ENCODE results near the gene MMP20.
A peak's percentile ranks its signal among the peaks of the same experiment; 100 is the strongest.
"Not testable (repeated sequence)": the region's sequence is repeated elsewhere in the genome, so short reads cannot be mapped to it uniquely, and the experiment has no call there.

MMP20 gene, protein sequence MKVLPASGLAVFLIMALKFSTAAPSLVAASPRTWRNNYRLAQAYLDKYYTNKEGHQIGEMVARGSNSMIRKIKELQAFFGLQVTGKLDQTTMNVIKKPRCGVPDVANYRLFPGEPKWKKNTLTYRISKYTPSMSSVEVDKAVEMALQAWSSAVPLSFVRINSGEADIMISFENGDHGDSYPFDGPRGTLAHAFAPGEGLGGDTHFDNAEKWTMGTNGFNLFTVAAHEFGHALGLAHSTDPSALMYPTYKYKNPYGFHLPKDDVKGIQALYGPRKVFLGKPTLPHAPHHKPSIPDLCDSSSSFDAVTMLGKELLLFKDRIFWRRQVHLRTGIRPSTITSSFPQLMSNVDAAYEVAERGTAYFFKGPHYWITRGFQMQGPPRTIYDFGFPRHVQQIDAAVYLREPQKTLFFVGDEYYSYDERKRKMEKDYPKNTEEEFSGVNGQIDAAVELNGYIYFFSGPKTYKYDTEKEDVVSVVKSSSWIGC

DNA sequence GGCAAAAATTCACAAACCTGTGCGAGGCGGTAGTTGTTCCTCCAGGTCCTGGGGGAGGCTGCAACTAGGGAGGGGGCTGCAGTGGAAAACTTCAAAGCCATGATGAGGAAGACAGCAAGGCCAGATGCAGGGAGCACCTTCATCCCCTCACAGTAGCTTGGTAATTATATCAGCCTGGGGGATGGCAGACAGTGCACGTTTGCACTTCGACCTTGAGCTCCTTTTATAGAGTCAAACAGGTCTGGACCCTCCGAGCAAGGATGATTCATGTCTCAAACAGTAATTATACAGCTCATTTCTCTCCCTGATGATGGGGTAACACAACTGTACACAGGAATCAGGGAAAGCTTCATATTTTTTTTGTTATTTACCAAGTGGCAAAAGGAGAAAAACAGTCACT, at the start of gene MMP20:
Gene MMP20 (minus strand): TSS at position 156 of the 400 bp plus-strand sequence. CDS start 13 bp downstream, at position 143.
- DNase-seq (ENCODE audit: low spot score), result no peak

DNA sequence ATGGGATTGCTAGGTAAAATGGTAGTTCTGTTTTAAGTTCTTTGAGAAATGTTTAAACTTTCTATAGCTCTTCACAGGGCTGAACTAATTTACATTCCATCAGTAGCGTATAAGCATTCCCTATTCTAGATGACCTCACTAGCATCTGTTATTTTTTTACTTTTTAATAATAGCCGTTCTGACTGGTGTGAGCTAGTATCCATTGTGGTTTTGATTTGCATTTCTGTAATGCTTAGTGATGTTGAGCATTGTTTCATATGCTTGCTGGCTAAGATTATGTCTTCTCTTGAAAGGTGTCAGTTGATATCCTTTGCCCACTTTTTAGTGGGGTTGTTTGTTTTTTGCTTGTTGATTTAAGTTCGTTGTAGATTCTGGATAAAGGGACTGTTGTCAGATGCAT, 44.5 kb upstream of the MMP20 start:
- DNase-seq (ENCODE audit: low spot score), result no peak

DNA sequence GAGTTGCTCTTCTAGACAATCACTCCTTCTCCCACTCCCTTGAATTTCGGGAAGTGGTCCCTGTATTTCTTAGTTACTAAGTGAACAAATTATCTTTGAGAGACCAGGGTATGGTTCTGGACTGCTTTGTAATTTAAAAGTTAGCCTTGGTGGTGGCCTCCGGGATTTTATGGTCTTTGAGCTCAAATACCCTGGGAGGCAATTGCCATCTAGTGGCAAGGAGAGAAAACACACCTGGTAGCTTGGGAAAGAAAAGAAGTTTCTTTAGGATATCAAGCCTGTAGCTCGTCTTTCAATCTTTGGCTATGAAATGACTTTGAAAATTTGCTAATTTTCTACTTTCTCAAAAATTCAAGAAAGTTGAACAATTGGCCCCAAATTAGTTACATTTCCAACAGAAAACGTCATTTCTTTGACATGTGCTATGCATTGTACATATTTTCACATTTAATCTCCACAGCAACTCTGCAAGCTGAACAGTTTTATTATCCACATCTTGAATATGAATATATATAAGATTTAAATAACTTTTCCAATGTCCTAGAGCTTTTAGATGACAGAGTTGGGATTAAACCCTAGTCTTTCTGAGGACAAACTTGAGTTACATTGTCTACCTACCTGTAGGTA, 41.3 kb upstream of the MMP20 start:
- peak; percentile 19 for DNase-seq (ENCODE audit: low spot score)

DNA sequence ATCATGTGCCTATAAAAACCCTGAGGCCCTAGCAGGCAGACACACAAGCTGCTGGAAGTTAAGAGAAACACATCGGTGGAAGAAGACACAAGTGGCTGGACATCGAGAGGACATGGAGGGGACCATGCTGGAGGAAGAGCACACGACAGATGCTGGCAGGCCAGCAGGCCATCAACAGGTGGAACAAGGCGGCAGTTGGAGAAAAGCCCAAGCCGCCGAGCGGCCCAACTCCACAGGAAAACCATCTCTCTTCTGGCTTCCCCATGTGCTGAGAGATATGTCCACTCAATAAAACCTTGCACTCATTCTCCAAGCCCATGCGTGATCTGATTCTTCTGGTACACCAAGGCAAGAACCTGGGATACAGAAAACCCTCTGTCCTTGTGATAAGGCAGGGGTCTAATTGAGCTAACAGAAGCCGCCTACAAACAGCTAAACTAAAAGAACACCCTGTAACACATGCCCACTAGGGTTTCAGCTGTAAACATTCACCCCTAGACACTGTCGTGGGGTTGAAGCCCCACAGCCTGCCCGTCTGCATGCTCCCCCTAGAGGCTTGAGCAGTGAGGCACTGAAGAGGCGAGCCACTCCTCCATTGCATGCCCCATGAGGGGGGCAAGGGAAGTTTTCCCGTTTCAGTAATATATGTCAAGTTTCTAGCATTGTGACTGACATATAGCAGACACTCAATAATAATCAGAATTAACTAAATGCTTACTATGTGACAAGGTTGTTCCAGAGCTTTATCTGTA, 39.0 kb upstream of the MMP20 start:
- DNase-seq (ENCODE audit: low spot score), result no peak

DNA sequence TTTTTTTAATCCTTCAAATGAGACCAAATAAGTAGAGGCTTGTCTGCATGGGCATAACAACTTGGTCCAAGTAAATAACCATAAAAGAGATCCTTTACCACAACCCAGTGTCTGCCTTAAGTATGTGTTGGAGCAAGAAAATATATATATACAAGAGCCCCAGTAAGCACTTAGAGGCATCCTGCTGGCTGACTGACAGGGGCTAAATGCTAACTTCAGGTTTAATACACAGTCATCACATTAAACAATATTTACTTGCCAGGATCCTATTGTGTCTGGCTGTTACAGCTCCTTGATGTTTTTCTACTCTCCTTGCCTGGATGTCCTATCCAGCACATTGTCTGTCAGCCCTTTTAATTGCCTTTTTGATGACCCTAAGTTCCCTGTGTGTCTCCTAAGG, 37.5 kb upstream of the MMP20 start:
- no peak for DNase-seq (ENCODE audit: low spot score)

DNA sequence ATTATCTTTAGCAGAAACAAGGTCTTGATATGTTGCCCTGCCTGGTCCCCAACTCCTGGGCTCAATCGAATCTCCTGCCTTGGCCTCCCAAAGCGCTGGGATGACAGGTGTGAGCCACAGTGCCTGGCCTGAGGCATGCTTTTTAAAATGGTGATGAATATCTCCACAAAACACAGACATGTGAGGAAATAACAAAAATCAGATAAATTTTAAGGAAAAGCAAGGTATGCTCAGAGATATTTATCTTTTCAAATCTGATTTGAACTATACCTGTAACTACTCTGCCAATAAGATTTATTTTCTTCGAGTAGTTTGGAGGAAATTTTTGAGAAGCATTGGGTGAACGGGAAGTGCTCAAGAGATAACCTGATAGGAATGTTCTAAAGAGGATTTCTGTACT, 35.9 kb upstream of the MMP20 start:
- no peak for DNase-seq (ENCODE audit: low spot score)

DNA sequence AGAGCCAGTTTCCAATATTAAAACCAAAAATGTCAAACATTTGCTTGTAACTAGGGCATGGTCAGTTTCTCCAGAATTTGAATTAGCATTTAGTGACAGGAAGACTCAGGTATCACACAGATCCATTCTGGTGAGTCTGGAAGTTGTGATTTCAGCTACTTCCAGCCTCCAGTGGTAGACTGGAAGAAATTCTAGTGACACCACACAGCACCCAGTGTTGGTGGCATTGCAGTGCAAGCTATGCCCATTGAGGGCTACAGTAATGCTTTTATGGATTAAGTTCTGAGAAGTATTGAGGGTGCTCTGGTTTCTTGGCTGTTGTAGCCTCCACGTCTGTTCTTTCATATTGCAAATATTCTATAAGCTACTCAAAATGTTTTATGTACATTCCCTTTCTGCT, 31.4 kb upstream of the MMP20 start:
- no peak for DNase-seq (ENCODE audit: low spot score)

DNA sequence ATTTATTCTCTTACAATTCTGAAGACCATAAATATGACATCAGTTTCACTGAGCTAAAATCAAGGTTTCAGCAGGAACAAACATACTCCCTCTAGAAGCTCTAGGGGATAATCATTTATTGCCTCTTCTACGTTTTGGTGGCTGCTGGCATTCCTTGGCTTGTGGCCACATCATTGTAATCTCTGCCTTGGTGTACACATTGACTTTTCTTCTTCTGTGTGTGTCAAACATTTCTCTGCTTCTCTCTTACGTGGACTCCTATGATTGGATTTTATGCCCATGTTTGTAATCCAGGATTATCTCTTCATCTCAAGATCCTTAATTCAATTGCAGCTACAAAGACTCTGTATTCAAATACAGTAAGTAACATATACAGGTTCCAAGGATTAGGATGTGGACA, 30.4 kb upstream of the MMP20 start:
- DNase-seq (ENCODE audit: low spot score), result no peak

DNA sequence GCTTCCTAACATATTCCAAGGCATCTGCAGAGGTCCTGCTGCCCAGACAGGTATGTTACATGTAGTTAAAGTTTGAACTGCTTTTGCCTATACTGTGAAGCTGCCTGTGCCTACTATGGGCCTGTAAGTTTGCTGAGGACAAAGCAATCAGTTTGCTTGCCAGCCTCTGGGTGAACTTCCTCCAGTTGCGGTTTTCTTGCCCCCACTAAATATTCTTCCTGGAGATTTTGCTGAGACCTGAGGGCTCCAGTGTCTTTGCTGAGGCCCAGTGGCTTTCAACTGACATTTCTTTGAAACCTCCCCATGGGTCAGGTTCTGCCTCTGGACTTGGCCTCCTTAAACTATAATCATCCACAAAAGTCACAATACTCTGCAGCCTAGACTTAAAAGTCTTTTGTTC, 29.6 kb upstream of the MMP20 start:
- no peak for DNase-seq (ENCODE audit: low spot score)

DNA sequence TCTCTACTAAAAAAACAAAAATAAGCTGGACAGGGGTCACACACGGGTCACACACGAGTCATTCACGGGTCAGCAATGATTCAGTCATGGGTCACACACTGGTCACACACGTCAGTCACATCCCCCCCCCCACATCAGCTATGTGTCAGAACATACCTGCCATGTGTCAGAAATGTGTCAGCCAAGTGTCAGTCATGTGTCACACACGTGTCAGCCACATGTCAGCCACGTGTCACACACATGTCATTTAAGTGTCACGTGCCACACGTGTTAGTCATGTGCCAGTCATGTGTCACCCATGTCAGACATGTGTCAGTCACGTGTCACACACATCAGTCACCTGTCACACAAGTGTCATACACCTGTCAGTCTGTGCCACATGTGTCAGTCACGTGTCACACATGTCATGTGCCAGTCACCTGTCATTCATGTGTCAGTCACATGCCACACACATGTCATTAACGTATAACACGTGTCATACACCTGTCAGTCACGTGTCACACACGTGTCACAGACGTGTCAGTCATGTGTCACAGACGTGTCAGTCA, 28.7 kb upstream of the MMP20 start:
- no peak for DNase-seq (ENCODE audit: low spot score)

DNA sequence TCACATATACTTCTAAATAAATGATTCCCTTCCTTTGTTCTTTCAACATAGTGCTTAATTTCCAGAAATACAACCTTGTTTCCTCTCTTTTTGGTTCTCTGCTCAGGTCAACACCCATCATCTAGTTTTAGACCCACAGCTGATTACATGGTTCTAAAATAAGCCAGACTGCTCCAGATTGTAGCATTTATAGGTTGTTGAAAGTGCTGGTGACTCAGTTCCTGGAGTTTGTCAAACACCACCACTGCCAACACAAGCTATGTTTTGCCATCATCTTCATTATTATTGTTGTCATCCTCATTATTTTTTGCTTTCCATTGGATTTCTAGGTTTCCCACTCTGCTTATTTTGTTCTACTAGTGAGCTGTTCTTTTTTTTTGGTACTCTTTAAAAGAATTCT, 22.3 kb upstream of the MMP20 start:
- no peak for DNase-seq (ENCODE audit: low spot score)

DNA sequence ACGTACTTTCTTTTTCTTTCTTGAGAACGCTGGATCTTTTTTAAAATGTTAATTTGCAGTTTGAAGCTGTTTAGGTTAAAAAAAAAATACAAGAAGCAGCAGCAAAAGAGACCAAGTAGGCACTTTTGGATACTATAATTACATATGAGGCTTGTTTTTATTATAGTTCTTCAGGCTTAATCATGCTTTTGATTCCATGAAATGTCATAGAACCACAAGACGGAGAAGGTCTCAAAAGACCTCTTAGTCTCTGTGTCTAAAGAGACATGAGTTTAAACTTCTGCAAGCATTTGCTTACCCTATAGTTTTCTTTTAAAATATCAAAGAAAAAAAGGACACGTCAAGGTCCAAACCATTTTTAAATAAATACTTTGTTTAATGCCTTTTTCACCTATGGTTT, 18.8 kb upstream of the MMP20 start:
- no peak for DNase-seq (ENCODE audit: low spot score)

DNA sequence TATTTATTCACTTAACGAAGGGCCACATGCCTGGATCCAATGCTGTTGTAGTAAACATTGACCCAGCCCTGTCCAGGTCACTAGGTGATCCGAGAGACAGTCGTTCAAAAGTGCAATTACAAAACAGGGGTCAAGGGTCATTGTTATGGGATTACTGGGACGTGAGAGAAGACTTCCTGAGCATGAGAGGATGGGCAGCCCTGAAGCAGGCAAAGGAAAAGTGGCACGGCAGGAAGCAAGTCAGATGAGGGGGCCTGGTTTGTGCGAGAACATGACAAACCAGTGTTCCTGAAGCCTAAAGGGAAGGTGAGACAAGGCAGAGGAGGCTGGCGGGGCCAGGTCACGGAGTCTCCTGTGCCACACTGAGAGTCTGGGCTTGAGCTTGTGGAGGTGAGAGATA, 15.8 kb upstream of the MMP20 start:
- DNase-seq (ENCODE audit: low spot score), result peak; percentile 29

DNA sequence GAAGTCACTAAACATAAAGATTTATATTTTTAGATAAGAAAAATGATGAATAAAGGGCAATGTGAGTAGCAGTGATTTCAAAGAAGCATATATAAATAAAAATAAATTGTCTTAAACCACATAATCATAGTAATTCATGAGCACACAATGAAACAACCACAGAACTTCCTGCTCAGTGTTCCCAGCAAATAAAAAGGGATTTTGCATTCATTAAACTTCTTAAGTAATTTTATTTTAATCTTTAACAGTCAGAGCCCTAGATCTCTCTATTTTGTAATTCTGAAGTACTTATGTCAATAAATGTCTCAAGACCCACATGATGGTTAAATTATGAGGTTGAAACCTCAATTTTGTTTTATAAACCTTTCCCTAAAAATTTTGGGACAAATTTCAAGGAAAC, 14.5 kb upstream of the MMP20 start:
- DNase-seq (ENCODE audit: low spot score), result no peak

DNA sequence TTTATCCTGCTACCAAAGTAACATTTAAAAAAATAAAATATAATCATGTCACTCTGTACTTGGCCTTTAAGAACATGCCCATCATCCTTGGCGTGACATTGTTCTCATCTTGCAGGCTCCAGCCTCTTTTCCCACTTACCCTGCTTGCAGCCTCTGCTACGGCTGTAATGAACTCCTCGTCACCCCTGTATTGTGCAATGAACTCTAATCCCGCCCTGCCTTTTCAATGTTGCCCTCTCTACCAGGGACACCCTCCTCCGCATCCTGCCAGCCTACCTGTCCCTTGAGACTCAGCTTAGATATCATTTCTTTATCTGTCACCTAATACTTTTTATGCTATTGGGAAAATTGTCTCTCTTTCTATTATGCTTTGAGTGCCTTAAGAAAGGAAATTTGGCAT, 12.6 kb upstream of the MMP20 start:
- no peak for DNase-seq (ENCODE audit: low spot score)

DNA sequence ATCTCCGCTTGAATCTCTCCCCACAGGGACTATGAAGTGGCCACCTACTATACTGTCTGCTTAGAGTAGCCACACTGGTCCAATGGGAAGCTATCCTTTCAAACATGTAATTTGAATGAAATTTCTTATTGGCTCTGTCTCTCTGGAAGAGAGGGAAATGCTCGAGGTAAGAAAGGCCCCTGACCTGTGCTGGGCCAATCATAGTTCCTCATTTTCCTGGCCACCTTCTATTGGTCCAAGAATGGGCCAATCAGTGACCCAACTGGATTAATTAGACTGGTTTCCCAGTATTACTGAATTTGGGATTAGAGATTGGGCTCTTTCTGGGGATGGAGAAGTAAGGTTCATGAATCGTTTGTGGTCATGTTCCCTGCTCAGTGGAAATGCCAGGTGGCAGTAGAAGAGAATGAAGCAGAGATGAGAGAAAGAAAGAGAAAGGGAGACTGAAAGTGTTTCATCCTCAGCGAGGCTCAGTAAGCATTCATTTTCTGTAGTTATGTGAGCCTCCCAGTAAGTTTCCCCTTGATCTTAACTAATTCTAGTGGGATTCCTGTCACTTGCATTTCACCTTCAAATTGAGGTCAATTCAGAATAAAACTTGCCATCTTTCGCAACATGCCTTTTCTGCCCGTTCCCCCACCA, 8.4 kb upstream of the MMP20 start:
- DNase-seq (ENCODE audit: low spot score), result no peak

DNA sequence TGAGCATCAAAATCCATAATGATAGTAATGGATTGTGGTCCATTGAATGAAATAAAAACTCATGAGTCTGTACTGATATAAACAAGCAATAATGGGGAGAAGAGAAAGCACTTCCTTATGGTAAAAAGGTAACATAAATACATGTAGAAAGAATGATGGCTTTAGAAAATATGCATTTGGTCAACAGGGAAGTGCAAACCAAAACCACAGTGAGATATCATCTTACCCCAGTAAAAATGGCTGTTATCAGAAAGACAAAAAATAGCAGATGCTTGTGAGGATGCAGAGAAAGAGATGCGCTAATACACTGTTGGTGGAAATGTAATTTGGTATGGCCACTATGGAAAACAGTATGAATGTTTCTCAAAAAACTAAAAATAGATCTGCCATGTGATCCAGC, 6.9 kb upstream of the MMP20 start:
- no peak for DNase-seq (ENCODE audit: low spot score)

DNA sequence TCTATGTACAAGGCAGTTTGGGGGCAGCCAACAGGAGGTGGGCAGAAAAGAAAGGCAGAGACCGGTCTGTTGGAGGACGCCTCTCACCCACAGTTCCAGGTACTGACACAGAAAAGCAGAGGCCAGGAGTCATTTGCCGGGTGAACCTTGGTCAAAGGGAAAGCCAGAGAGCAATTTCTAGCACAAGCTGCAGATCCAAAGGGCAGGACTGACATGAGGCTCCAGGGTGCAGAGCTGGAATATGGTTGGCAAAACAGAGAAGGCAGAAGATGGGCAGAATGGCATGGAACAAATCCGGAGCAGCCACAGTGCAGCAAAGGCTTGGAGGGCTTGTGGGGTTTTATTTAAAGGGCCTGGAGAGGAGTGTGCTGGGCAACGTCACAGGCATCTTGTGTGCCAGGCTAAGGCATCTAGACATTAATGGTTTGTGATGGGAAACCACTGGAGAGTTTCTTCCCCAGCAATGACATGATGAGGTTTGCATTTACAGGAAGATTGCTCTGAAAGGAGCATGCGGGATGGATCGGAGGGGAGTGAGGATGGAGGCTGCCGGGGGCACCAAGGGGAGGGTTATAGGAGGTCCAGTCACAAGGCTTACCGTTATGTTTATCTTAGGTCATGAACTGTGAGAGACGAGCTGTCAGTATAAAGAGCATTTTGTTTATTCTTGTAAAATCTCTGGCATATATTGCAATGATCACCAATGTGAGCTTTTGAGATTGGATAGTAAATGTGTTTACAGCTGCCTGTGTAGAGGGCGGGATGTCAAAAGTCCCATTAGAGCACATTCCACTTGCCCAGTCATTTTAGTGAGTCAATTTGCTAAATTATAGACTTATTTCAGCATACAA, 5.7 kb upstream of the MMP20 start:
- DNase-seq (ENCODE audit: low spot score), result no peak

DNA sequence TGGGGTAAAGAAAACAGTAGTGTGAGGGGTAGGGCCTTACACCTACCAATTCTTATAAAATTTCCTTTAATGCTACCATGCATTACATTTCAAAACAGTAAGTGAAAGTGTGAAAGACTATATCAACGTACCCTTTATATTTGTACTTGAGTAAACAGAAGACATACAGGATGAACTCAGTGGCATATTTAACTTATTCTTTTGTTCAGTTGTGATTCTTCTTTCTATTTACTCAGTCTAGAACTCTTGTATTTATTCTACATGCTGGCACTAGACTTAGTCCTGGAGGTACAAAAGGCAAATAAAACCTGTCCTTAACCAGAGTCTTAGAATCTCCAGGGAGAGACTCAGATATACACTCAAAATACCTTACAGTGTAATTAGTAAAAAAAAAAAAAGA, 4.8 kb upstream of the MMP20 start:
- DNase-seq (ENCODE audit: low spot score), result not testable (repeated sequence)

DNA sequence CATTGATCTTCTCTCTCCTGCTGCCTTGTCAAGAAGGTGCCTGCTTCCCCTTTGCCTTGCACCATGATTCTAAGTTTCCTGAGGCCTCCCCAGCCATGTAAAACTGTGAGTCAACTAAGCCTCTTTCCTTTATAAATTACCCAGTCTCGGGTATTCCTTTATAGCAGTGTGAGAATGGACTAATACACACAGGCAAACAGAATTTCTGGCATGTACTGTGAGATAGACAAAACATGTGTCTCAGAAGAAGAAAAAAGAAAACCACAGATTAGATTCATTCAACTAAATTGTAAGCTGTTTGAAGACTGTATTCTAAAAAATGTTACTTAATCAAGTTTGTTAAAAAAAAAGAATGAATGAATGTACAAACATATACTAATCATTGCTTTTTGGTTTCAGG, 1.5 kb upstream of the MMP20 start:
- no peak for DNase-seq (ENCODE audit: low spot score)

DNA sequence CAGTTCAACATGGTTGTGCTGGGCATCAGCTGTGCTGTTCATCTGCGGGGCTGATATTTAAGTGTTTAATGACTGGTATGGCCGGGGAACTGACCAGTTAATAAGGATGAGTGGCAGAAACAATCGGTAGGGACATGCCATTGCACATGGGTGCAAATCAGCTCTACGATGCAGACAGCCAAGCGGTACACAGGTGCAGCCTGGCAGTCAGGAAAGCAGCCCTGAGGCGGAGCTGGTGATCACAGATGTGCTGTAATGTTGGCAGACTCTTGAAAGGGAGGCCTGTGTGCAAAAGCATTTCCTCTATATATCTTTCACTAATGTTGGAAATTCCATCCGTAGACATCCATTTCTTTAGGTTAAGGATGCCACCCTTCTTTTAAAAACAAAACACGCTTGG, 1.1 kb downstream of the MMP20 start:
- DNase-seq (ENCODE audit: low spot score), result no peak

Data from HuH-7.5 (cell line).